ENCODE measurements around the gene GNG2.
A peak's percentile ranks its signal among the peaks of the same experiment; 100 is the strongest.

The GNG2 gene

GRCh38 chr14:51856792-51857296 is 3.6 kb upstream of the GNG2 start:
- no peak for DNase-seq

GRCh38 chr14:51859131-51859530 is 1.3 kb upstream of the GNG2 start:
- no peak for DNase-seq

DNA sequence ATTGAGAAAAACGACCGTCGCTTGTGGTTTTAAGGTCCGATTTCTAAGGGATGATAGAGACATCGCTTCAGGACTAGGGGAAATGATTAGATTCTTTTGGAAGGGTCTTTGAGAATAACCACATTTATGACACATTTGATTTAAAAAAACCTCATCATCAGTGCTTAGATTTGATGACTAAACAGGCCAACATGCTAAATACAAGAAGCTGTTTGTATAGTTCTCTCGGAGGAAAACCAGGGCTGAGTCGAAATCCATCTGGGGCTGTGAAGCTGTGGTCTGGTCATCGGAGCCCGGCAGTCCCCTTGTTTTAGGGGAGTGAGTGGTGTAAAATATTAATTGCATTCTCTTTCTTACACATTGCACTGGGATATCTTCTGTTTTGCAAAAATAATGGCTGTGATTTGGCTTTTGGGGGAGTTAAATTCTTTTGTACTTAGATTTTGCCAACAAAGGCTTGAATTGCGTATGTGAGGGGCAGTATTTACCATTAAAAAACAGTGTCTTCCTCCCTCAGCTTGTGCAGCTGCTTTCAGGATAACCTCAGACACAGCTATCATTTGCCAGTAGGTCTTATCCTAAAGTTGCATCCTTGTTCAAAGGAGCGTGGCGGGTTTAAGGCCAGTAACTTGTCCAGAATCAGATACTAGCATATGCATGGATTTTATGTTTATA is 550 bp downstream of the GNG2 start:
- DNase-seq: no peak

GRCh38 chr14:51862176-51862796 is 1.9 kb downstream of the GNG2 start:
- no peak for DNase-seq

- DNase-seq: no peak
These were observed 2.4 kb downstream of the GNG2 start for GRCh38 chr14:51862860-51863259.

DNA sequence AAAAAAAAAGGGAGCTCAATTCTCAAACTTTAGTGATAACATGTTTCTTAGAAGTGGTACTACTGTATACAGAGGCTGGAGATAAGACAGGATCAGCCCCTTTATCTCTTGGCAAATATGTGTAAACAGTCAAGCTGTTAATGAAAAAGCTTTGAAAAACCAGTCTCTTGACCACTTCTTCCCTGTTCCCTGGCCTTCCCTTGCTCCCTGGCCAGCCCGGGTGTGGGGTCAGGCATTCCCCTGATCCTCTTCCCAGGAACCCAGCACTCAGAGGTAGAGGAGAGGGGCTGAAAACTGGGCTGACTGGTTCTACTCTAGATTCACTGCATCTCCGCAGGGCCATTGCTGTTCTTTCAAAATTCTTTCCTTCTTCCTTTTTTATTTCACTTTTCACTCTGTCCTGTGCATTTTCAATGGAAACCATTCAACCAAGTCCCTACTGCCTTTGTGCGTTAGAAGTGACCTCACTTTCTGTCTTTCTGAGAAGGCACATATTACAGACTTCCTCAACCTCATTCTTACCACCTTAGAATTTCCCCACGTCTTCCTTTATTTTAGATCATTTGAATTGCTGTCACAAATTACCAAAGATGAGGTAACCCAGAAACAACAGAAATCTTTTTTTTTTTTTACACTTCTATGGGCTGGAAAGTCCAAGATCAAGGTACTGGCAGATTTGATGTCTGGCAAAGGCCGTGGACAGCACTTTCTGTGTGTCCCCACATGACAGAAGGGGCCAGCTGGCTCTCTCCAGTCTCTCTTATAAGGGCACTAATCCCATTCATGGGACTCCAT is 5.7 kb downstream of the GNG2 start:
- DNase-seq: no peak

DNA sequence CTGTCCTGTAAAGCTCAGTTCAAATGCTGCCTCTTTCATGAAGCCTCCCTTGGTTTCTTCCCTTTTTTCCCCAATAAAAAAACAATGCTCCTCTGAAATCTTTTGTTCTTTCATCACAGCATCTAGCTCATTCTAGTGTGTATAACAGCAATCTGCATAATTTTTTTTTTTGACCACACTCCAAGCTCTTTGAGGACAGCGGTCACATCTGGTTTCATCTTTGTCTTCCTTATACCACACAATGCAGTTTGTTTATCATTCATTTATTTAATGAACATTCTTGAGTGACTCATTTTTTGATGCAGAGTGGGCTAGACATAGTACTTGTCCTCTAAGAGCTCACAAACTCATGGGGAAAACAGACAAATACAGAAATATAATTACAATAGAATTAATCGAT is 7.3 kb downstream of the GNG2 start:
- DNase-seq: no peak

- no peak for DNase-seq
These were observed 8.0 kb downstream of the GNG2 start for GRCh38 chr14:51868405-51868804.

GRCh38 chr14:51869411-51870100 is 9.1 kb downstream of the GNG2 start:
- no peak for DNase-seq

DNA sequence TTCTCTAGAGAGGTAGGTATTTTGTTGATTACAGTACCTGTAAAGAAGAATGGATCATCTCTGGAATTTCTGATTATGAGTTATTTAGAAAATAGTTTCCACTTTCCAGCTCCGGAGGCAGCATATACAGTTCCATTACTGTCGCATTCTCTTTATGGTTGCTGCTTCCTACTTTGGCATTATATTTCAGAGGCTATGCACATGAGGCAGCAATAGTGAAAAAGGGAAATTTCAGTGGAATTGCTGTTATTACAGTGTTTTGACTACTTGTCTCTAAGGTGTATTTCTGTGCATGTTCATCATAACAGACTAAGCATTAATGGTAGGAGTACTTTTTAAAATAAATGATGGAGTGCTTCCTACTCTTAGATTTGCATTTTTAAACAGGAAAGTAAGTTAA is 10.2 kb downstream of the GNG2 start:
- no peak for DNase-seq

DNA sequence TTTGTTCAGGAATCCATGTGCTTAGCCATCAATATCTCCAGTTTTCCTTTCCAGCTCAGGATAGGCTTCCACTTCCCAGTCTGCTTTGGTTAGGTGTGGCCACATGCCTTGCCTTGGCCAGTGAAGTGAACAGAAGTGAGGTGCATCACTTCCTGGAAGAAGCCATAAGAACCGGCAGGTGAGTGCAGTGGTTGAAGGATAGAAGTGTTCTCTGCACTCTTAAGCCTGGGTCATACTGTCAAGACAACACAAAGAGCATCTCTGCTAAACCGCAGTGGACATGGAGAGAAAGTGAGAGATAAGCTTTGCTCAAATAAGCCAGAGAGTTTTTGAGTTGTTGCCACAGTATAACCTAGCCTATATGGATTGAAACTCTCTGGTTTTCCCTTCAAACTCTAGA is 11.4 kb downstream of the GNG2 start:
- no peak for DNase-seq

- no peak for DNase-seq
These were observed 12.0 kb downstream of the GNG2 start for GRCh38 chr14:51872396-51872795.

- peak; percentile 52 for DNase-seq
These were observed 12.9 kb downstream of the GNG2 start for GRCh38 chr14:51873221-51873893.

- no peak for DNase-seq
These were observed 17.4 kb downstream of the GNG2 start for GRCh38 chr14:51877810-51878209.

DNA sequence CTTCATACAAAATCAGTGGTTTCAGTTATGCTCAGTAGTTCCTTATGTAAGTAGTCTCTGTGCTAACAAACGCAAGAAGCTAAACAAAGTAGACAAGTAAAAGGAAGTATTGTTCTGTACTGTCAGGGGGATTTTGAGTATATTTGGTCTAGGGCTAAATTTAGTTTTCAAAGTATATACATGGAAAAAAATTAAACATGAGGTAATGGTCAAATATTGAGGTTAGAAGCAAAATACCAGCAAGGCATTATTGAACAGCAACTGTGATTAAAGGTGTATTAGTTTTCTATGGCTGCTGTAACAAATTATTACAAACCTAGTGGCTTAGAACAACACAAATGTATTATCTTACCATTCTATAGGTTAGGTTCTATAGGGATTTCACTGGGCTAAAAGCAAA is 18.8 kb downstream of the GNG2 start:
- DNase-seq: no peak

GRCh38 chr14:51880835-51881580 is 20.6 kb downstream of the GNG2 start:
- DNase-seq: no peak

DNA sequence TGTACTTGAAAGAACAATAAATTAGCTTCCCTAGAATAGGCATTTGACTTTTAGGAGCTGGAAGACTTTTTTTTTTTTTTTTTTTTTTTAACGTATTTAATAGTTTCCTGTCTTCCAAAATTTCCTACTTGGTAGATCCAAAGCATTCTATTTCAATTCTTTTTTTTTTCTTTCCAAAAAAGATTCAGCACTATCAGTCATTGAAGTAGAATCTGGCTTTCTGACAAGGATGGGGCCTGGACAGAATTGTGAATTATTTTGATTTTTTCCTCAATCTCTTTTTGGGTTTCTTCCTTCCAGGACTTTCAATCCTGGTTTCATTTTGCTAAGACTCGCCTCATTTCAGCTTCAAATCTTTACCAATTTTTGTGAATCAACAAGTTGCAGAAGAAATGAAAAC is 21.2 kb downstream of the GNG2 start:
- no peak for DNase-seq

DNA sequence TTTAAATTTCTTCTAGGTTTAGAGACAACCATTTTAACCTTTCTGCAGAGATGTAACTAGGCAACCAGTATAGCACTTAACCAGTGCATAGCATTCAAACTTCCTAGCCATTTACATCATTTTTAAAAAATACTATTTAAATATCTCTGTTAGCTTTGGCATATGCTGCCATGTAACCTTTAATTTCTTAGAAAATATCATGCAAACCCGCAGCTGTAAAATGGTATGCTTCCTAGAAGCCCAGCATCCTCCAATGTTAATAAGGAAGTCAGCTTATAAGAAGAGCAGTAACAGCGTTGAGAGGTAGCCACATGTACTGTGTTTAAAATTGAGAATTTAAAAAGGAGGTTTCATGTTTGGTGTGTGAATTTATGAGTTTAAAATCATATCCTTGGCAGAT is 22.8 kb downstream of the GNG2 start:
- DNase-seq: no peak

DNA sequence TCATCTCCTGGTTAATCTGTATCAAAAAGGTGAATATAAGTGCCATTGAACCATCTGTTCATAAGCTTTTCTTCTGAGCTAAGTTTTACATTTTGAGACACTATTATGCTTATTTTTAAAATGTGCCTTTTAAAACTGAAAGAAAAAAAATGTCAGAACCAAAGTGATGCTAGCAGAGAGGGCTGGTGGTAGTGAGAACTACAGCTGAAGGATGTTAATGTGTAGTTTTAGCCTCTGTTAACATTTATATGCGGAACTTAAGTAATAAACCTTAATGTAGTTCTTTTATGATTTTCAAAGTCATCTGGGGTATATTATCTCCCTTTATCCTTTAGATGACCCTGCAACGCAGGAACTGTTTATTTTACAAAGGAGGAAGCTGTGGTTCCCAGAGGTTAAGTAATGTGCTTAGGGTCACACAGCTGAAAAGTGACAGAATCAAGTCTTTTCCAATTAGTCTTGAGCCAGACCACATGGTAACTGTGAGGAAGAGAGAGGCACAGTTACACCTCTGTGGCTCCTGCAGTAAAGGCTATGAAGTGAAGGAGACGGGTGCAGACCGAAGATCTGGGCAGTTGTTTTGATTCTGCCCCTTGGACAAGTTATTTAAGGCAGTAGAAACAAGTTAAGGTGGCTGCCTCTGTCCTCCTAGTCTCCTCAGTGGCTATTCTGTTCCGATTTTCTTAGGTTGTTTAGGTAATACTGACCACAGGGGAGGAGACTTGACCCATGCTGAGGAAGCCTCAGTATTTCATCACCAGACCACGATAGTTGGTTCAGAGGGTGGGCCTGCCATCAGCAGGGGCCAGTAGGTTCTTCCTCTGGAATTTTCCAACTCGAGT is 23.9 kb downstream of the GNG2 start:
- no peak for DNase-seq

DNA sequence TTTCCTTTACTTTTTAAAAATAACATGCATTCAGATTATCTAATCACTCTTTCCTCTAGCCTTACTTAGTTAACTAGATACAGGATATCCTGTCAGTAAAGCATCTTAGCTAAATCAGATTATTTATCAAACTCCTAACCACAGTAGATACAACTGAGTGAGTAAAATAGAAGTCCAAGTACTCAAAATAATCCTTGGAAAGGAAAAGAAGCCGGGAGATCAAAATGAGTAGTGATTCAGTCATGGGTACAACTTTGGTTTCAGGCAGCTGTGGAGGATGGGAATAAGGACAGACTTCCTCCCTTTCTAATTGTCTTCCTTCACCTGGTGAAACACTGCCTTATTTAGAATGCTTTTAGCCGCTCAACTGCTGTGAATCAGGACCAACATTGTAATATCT is 29.4 kb downstream of the GNG2 start:
- no peak for DNase-seq

DNA sequence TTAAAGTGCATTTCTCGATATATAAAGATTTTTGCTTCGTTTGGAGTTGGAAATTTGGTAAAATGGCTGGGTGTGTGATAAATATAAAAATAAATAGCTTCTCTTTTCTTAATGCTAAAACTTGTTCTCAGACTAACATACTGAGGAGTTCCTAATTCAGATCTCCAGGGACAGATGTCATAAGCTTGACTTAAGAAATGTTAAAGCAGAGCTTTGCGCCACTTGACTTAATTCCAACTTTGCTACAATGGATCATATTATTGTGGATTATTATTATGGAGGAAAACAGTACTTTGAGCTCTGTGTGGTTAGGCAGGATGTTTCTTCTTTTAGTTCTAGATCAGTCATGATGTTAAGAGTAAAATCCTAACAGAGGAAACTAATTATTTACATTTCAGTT is 33.8 kb downstream of the GNG2 start:
- DNase-seq: no peak
